Measurements from ENCODE around the gene CDC42BPA.

DNA sequence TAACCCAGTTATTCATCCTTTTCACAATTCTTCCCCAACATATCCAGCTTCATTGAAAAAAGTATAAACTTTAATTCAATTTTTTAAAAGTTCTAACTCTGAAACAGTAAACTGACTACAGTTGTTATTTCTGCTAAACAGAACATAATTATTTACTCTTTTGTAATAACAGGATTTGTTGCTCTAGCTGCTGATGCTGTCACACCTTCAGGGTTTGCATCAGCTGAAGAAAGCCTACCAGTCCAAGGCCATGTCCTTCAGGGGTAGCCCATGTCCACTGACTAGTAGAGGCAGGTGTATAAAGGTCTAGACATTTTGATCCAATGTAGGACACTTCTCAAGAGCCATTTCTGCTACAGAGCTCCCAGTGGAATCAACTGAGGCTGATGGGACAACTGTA, 107.7 kb downstream of the CDC42BPA start:
- no peak for TF ChIP-seq SUZ12 (IDR thresholded peaks at IDR 0.05)
- TF ChIP-seq FOXK2 (IDR thresholded peaks at IDR 0.05): no peak
- no peak for TF ChIP-seq FOXM1 (IDR thresholded peaks at IDR 0.05; ENCODE audit: borderline replicate concordance)
- no peak for TF ChIP-seq ARNT (IDR thresholded peaks at IDR 0.05)
- TF ChIP-seq BHLHE40 (IDR thresholded peaks at IDR 0.05; ENCODE audit: borderline replicate concordance): no peak
- TF ChIP-seq FOXA1 (IDR thresholded peaks at IDR 0.05): no peak
- no peak for TF ChIP-seq ELF4 (IDR thresholded peaks at IDR 0.05)
- no peak for TF ChIP-seq SP1 (IDR thresholded peaks at IDR 0.05)
- no peak for TF ChIP-seq PKNOX1 (IDR thresholded peaks at IDR 0.05)
- no peak for TF ChIP-seq CTBP1 (IDR thresholded peaks at IDR 0.05; ENCODE audit: borderline replicate concordance)
- TF ChIP-seq L3MBTL2 (conservative IDR thresholded peaks at IDR 0.05): no peak
- TF ChIP-seq ZNF384 (IDR thresholded peaks at IDR 0.05): no peak
